ENCODE data around the gene MAP7D1.

GRCh38 chr1:36111151-36111550 lies 44.8 kb upstream of the MAP7D1 start:
- TF ChIP-seq POLR2A (IDR thresholded peaks at IDR 0.05) (no peak), CTCF (IDR thresholded peaks at IDR 0.05 in 4 of 5, conservative IDR thresholded peaks at IDR 0.05 in 1 of 5) (no peak)
